ENCODE data around the gene SERPINB1.

- no peak for TF ChIP-seq CTCF (IDR thresholded peaks at IDR 0.05 in 2 of 3, conservative IDR thresholded peaks at IDR 0.05 in 1 of 3; ENCODE audit: borderline replicate concordance in 1 of 3, insufficient read depth in 1 of 3, low read depth in 2 of 3, low read length in 2 of 3)
- TF ChIP-seq POLR2A (IDR thresholded peaks at IDR 0.05; ENCODE audit: borderline replicate concordance, extremely low read depth, insufficient read depth, insufficient read length): no peak
- peak; percentile 99 for TF ChIP-seq FOSL1 (IDR thresholded peaks at IDR 0.05; ENCODE audit: low read depth)
- TF ChIP-seq POLR2AphosphoS5 (IDR thresholded peaks at IDR 0.05; ENCODE audit: low read depth, low read length): peak; percentile 66
- TF ChIP-seq CEBPB (IDR thresholded peaks at IDR 0.05; ENCODE audit: low read depth): peak; percentile 91
- no peak for TF ChIP-seq ZNF274 (IDR thresholded peaks at IDR 0.05; ENCODE audit: low read depth, low read length)
- TF ChIP-seq ZFX (IDR thresholded peaks at IDR 0.05): no peak
- TF ChIP-seq EZH2 (IDR thresholded peaks at IDR 0.05): no peak
- TF ChIP-seq MAX (IDR thresholded peaks at IDR 0.05): peak; percentile 78
- no peak for TF ChIP-seq ELF1 (IDR thresholded peaks at IDR 0.05; ENCODE audit: borderline replicate concordance, low read depth)
- peak; percentile 97 for TF ChIP-seq SP1 (IDR thresholded peaks at IDR 0.05; ENCODE audit: low read depth)
- TF ChIP-seq YY1 (IDR thresholded peaks at IDR 0.05; ENCODE audit: extremely low read depth, insufficient replicate concordance, low read depth, low read length): no peak
These were observed 31.5 kb downstream of the SERPINB1 start for GRCh38 chr6:2810092-2810671.
